Mammary epithelial cell (primary cell): ENCODE results near the gene TRIO.
"Not testable (repeated sequence)": the region's sequence is repeated elsewhere in the genome, so short reads cannot be mapped to it uniquely, and the experiment has no call there.

Source experiments
- CTCF ChIP-seq, 2 donors: IDR thresholded peaks in 1 of 2; conservative IDR thresholded peaks in 1 of 2; 2 replicates each; pipeline ENCODE4 v1.5.1; 2011 to 2012; ENCODE audit warnings: inconsistent platforms in 2 of 2, low read length in 2 of 2, mild to moderate bottlenecking in 2 of 2, control low read depth in 1 of 2, low read depth in 1 of 2; ENCODE audit not compliant: insufficient read depth in 1 of 2; ENCODE audit errors: extremely low read depth in 1 of 2
- EZH2 ChIP-seq: IDR thresholded peaks from 2 replicates; pipeline ENCODE4 v1.6.1; 2012; ENCODE audit warnings: low read length, inconsistent platforms, borderline replicate concordance

DNA sequence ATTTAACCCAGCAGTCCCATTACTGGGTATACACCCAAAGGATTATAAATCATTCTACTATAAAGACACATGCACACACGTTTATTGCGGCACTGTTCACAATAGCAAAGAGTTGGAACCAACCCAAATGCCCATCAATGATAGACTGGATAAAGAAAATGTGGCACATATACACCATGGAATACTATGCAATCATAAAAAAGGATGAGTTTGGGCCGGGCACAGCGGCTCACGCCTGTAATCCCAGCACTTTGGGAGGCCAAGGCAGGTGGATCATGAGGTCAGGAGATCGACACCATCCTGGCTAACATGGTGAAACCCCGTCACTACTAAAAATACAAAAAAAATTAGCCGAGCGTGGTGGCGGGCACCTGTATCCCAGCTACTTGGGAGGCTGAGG, 249.4 kb downstream of the TRIO start:
- not testable (repeated sequence) for TF ChIP-seq CTCF (conservative IDR thresholded peaks at IDR 0.05 in 1 of 2, IDR thresholded peaks at IDR 0.05 in 1 of 2; ENCODE audit: extremely low read depth in 1 of 2, insufficient read depth in 1 of 2, low read depth in 1 of 2, low read length in 2 of 2); EZH2
